Activated CD4-positive, CD25-positive, alpha-beta regulatory T cell treated with anti-CD3 and anti-CD28 coated beads, Interleukin-2, amount 50 U/mL, for 24 hours (primary cell): Measurements from ENCODE around the gene SLC47A1.

Source experiments
- ATAC-seq, 2 donors: fragments of 150-1000 bp; cut with Tn5 transposase; one replicate each; pipeline ENCODE4 v1.10.0; 2021; ENCODE audit warnings: mild to moderate bottlenecking in 1 of 2, moderate library complexity in 1 of 2

Gene SLC47A1

GRCh38 chr17:19610879-19611278 is 77.2 kb downstream of the SLC47A1 start:
- no peak for ATAC-seq

GRCh38 chr17:19613979-19614378 is 80.3 kb downstream of the SLC47A1 start:
- no peak for ATAC-seq

GRCh38 chr17:19614900-19615299 is 81.2 kb downstream of the SLC47A1 start:
- ATAC-seq, result no peak

GRCh38 chr17:19618015-19618414 is 84.4 kb downstream of the SLC47A1 start:
- ATAC-seq, result no peak

- no peak for ATAC-seq
Observed at GRCh38 chr17:19619705-19620325, 86.2 kb downstream of the SLC47A1 start.

GRCh38 chr17:19621697-19622096 is 88.0 kb downstream of the SLC47A1 start:
- ATAC-seq, result no peak

- ATAC-seq, result no peak
Observed at GRCh38 chr17:19626079-19626478, 92.4 kb downstream of the SLC47A1 start.
